Left lung (tissue), 10 donors: Measurements from ENCODE around the gene SMIM29. TPM values are rescaled to one million over a fixed set of nuclear protein-coding genes. Genes with fewer than 3 reads are reported as not detected.

ENCODE experiments used
- ATAC-seq: fragments of 200-7000 bp; cut with Tn5 transposase; one replicate; pipeline ENCODE4 v1.9.1; 2020; ENCODE audit warnings: moderate library complexity
- DNase-seq, 4 donors: peaks; one replicate each; pipeline ENCODE4 v3.0.0-alpha.2; 2013 to 2020
- H3K27ac ChIP-seq, 2 donors: fragments of 200-600 bp; sonication (generic) in 1 of 2; one replicate each; pipeline versions ENCODE4 v1.5.0 to v1.8.0; 2020 to 2021
- H3K27me3 ChIP-seq, 2 donors: fragments of 200-600 bp; sonication (generic) in 1 of 2; one replicate each; pipeline versions ENCODE4 v1.5.0 to v1.8.0; 2020 to 2021
- H3K36me3 ChIP-seq, 2 donors: fragments of 200-600 bp; sonication (generic) in 1 of 2; one replicate each; pipeline versions ENCODE4 v1.5.0 to v1.8.0; 2020 to 2021
- H3K4me1 ChIP-seq, 2 donors: fragments of 200-600 bp; one replicate each; pipeline ENCODE4 v1.8.0; 2021
- H3K4me3 ChIP-seq, 2 donors: fragments of 200-600 bp; sonication (generic) in 1 of 2; one replicate each; pipeline versions ENCODE4 v1.5.0 to v1.8.0; 2020 to 2021; ENCODE audit warnings: mild to moderate bottlenecking in 1 of 2
- H3K9me3 ChIP-seq, 2 donors: fragments of 200-600 bp; sonication (generic) in 1 of 2; one replicate each; pipeline versions ENCODE4 v1.5.0 to v1.8.0; 2020 to 2021
- intact Hi-C, 2 donors: fragments of 100-400 bp; cut with DNase I; formaldehyde crosslinking; loops; one replicate each; pipeline versions ENCODE4 v1.11.2 to v1.14.2; 2022
- polyA plus RNA-seq, 6 donors: library from polyadenylated mRNA; unstranded; fragments of 120-200 nt; gene quantifications; one replicate each; pipeline ENCODE4 v1.2.1, GENCODE V29; 2013; ENCODE audit not compliant: insufficient read length in 6 of 6
- total RNA-seq, 2 donors: library from RNA; stranded (reverse); fragmentation: NEBNext Ultra II Directional; extraction: Animal tissue kit (Norgen Biotek cat#: 25700); gene quantifications; one replicate each; pipeline ENCODE4 v1.2.1, GENCODE V29; 2021
- TF ChIP-seq, protein P1 (sequence below), 2 donors: fragments of 200-600 bp; sonication (generic) in 1 of 2; IDR thresholded peaks; one replicate each; pipeline versions ENCODE4 v1.5.0 to v1.8.0; 2021; ENCODE audit warnings: antibody characterized with exemption in 2 of 2
- donor health status: DM: no; HTN: yes; CAD: no.
- donor health status: DM: no; HTN: no; CAD: no.

Gene SMIM29
- total and polyA plus RNA-seq, 8 donors = 11.0 to 38.9 (median 13.4) TPM

DNA sequence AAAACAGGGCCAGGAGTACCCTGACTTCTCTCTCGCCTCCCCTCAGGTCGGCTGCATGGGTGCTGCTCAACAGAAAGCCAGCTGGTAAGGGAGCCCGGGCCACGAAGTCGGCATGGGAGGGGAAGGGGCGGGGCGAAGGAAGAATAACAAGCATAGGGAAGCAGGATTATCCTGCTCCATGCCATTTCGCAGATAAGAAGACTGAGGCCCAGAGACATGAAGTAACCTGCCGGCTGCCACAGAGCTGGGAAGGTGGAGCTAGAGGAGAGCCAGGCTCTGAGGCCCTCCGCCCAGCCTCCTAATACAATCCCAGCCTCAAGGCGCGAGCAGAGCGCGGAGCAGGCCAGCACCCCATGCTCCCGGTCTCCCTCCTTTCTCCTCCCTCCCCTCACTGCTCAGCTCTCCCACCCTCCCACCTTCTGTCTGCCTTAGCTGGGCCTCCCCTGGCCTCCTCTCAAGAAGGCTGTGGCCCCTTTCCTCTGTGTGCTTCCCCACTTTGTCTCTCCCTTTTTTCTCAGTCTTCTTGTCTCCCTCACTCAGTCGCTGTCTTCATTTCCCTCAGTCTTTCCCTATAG, 25.3 kb downstream of the SMIM29 start:
- Histone ChIP-seq H3K36me3 (no peaks in the 10 kb centered on the region), H3K4me3 (peak overlapping the region; percentile 11 to 49), H3K4me1 (peaks cover 10 to 34% of the 10 kb centered on the region in 2 donors), H3K27ac (peak overlapping the region; percentile 59 to 96), H3K9me3 (no peaks in the 10 kb centered on the region), H3K27me3 (no peaks in the 10 kb centered on the region)
- ATAC-seq = peak; percentile 47
- TF ChIP-seq, protein P1, sequence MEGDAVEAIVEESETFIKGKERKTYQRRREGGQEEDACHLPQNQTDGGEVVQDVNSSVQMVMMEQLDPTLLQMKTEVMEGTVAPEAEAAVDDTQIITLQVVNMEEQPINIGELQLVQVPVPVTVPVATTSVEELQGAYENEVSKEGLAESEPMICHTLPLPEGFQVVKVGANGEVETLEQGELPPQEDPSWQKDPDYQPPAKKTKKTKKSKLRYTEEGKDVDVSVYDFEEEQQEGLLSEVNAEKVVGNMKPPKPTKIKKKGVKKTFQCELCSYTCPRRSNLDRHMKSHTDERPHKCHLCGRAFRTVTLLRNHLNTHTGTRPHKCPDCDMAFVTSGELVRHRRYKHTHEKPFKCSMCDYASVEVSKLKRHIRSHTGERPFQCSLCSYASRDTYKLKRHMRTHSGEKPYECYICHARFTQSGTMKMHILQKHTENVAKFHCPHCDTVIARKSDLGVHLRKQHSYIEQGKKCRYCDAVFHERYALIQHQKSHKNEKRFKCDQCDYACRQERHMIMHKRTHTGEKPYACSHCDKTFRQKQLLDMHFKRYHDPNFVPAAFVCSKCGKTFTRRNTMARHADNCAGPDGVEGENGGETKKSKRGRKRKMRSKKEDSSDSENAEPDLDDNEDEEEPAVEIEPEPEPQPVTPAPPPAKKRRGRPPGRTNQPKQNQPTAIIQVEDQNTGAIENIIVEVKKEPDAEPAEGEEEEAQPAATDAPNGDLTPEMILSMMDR (IDR thresholded peaks at IDR 0.05) = no peak
- DNase-seq = peak in 2 of 4 donors; percentile 15 to 77
- intact Hi-C loops = no loop called here

DNA sequence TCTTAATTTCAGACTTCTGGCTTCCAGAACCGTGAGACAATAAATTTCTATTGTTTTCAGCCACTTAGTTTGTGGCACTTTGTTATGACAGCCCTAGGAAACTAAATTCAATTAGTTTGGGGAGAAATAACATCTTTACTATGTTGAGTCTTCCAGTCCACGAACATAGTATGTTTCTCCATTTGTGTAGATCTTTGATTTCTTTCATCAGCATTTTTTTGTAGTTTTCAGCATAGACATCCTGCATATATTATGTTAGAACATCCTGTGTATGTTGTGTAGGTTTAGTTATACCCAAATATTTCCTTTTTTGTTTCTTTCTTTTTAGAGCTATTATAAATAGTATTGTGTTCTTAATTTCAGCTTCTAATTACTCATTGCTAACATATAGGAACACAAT, 30.1 kb downstream of the SMIM29 start:
- no peak overlapping the region for H3K27ac ChIP-seq
- peaks cover 6 to 10% of the 10 kb centered on the region in 2 donors for H3K4me1 ChIP-seq
- H3K4me3 ChIP-seq = no peak overlapping the region
- intact Hi-C loops = no loop called here
- H3K9me3 ChIP-seq = no peaks in the 10 kb centered on the region
- H3K36me3 ChIP-seq = no peaks in the 10 kb centered on the region
- no peak for ATAC-seq
- no peak for DNase-seq
- TF ChIP-seq, protein P1 (IDR thresholded peaks at IDR 0.05) = no peak
- no peaks in the 10 kb centered on the region for H3K27me3 ChIP-seq

DNA sequence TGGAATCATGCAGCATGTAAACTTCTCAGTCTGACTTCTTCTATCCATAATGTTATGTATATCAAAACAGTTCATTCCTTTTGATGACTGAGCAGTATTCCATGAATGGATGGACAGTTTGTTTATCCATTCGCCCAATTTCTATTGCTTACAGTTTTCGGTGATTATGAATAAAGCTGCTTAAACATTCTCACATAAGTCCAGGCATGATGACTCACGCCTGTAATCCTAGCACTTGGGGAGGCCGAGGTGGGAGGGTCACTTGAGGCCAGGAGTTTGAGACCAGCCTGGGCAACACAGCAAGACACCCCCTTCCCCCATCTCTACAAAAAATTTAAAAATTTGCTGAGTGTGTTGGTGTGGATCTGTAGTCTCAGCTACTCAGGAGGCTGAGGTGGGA, 35.0 kb downstream of the SMIM29 start:
- no peak for DNase-seq
- no peaks in the 10 kb centered on the region for H3K27me3 ChIP-seq
- ATAC-seq = no peak
- no peak overlapping the region for H3K27ac ChIP-seq
- no peaks in the 10 kb centered on the region for H3K9me3 ChIP-seq
- TF ChIP-seq, protein P1 (IDR thresholded peaks at IDR 0.05) = no peak
- intact Hi-C loops = no loop called here
- H3K4me1 ChIP-seq = no peaks in the 10 kb centered on the region
- H3K4me3 ChIP-seq = no peak overlapping the region
- no peaks in the 10 kb centered on the region for H3K36me3 ChIP-seq

DNA sequence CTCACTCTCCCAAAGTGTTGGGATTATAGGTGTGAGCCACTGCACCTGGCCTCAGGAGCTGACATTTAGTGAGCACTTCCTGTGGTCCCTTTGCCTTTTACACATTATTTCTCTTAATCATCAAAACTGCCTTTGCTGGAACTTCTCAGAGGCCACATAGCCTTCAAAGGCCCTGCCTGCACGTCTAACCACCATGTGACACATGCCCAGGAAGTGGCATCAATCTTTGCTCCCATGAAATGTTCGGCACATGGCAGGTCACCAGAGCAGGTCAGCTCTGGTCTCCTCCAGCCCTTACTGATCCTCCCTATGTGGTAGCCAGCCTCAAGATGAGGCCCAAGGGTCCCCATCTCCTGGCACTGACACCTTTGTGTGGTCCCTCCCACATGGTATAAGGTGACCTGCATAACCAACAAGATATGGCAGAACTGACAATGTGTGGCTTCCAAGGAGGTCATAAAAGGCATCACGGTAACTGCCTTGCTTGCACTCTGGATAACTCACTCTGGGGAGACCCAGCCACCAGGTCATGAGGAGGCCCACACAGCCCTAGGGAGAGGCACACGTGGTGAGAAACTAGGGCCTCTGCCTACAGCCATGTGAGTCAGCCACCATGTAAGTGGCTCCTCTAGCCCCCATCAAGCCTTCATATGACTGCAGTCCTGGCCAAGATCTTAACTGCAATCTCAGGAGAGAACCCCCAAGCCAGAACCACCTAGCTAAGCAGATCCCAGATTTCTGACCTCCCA, 40.9 kb downstream of the SMIM29 start:
- Histone ChIP-seq H3K9me3 (no peaks in the 10 kb centered on the region), H3K36me3 (no peaks in the 10 kb centered on the region), H3K27ac (no peak overlapping the region), H3K4me1 (no peaks in the 10 kb centered on the region), H3K27me3 (no peaks in the 10 kb centered on the region), H3K4me3 (no peak overlapping the region)
- DNase-seq = no peak
- no peak for ATAC-seq
- intact Hi-C loops = no loop called here
- TF ChIP-seq, protein P1 (IDR thresholded peaks at IDR 0.05) = no peak

DNA sequence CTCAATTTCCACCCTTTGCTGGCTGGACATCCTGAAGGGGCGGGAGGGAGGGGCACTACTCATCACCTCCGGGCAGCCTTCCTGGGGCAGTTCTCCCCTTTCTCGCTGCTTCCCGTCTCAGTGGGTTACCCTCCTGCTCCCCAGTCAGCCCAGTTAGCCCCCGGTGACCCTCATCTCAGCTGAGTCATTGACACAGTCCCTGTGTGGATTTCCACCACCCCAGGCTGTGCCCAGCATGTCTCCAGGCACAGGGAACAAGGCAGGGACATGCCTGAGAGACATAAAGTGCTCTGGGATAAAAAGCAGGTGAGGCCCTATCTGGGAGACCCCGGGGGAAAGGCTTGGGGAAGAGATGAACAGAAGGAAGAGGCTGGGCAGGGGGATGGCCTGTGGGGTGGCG, 42.1 kb downstream of the SMIM29 start:
- Histone ChIP-seq H3K36me3 (no peaks in the 10 kb centered on the region), H3K27ac (no peak overlapping the region), H3K9me3 (no peaks in the 10 kb centered on the region), H3K4me1 (no peaks in the 10 kb centered on the region), H3K27me3 (no peaks in the 10 kb centered on the region), H3K4me3 (no peak overlapping the region)
- ATAC-seq (no peak), DNase-seq (no peak)
- intact Hi-C loops = no loop called here
- TF ChIP-seq, protein P1 (IDR thresholded peaks at IDR 0.05) = no peak
